SKM-1 treated with dmso at 0.1 percent for 144 hours (cell line): ENCODE results near the gene S100G.

Experiments used
- DNase-seq: peaks from one replicate; lab custom pipeline; 2025; ENCODE audit not compliant: unreplicated experiment; lab: John Stamatoyannopoulos, UW

The S100G gene

GRCh38 chrX:16646366-16647138 is 3.4 kb upstream of the S100G start:
- no peak for DNase-seq

GRCh38 chrX:16651391-16652024 is 1.6 kb downstream of the S100G start:
- no peak for DNase-seq

GRCh38 chrX:16653424-16653823 is 3.5 kb downstream of the S100G start:
- no peak for DNase-seq

GRCh38 chrX:16654093-16654492 is 4.1 kb downstream of the S100G start:
- DNase-seq, result no peak

GRCh38 chrX:16658284-16658683 is 8.3 kb downstream of the S100G start:
- no peak for DNase-seq

DNA sequence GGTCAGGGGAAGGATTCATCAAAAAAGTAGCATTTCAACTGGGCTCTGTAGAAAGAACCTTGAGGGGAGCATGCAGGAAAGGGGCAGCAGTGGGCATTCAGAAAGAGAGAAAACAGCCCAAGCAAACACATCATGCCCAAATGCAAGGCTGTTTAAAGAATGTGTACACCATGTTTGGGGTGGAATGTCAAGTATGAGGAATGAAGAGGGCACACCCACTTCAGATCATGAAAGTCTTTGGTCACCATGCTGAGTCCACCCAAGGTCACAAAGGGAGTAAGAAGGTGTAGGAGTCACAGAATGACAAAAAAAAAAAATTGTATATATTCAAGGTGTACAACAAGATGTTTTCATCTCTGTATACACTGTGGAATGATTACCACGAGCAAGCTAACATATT is 9.4 kb downstream of the S100G start:
- DNase-seq, result no peak

DNA sequence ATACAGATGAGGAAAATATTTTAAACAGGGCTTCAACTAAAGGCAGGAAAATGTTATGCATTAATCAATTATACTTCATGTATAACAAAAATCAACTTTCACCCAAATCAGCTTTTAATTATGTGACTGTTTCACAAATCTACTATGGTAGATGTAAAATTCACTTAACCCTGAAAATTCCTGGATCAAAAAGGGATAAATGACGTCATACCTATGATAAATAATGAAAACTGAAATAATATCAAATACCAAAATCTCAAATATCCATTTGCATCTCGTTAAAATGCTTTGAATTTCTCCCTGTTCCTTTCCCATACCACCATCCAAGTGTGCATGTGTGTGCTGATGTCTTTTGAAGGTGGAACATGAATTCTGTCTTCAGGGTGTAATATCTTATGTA is 11.5 kb downstream of the S100G start:
- DNase-seq, result no peak

DNA sequence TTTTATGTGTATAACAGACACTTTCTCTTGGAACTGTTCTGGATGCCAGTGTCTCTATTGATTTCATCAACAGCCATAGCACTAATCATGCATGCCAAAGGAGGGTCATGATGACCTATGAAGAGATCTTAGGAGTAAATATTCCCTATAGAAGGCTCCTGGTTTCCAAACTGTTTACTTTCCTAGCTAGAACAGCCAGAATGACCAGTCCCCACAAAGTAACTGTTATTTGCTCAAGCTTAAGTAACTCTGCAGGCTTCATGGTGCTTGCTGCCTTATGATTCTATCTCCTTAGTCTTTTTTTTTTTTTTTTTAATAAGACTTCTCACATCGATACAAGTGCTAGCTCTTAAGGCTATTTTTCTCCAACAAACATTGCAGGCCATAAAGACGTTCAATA is 12.4 kb downstream of the S100G start:
- no peak for DNase-seq

DNA sequence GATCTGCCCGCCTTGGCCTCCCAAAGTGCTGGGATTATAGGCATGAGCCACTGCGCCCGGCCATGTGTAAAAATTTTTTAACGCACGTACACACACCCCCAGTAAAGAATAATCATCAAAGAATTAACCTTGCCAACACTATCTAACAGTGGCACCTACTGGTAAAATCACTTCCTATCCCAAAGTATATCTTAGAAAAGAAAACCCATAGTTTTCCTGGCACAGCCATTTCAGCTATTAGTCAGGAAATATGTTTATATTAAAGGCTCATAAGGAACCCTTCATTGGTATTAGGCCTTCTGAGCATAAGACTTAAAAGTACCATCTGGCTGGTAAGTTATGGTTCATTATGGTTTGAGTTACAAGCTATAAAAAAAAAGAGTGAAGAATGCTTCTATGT is 14.1 kb downstream of the S100G start:
- DNase-seq, result no peak

DNA sequence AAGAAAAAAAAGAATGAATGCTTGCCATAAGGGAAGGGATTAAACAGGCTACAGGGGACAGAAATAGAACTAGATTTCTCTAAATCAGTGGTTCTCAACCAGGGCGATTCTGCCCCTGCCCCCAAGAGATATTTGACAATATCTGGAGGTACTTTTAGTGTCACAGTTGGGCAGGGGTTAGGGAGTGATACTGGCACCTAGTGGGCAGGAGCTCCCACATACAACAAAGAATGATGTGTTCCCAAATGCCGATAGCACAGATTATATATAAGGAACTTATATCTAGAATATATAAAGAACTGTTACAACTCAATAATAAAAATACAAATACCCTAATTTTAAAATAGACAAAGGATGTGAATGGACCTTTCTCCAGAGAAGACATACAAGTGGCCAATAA is 14.7 kb downstream of the S100G start:
- DNase-seq, result no peak

DNA sequence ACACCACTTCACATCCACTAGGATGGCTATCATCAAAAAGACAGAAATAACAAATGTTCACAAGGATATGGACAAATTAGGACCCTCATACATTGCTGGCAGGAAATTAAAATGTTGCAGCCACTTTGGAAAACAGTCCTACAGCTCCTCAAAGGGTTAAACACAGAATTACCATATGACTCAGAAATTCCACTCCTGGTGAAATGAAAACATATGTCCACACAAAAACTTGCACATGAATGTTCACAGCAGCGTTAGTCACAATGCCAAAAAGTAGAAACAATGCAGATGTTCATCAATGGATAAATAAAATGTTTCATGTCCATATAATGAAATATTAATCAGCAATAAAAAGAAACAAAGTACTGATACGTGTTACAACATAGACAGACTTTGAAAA is 15.1 kb downstream of the S100G start:
- DNase-seq, result no peak

DNA sequence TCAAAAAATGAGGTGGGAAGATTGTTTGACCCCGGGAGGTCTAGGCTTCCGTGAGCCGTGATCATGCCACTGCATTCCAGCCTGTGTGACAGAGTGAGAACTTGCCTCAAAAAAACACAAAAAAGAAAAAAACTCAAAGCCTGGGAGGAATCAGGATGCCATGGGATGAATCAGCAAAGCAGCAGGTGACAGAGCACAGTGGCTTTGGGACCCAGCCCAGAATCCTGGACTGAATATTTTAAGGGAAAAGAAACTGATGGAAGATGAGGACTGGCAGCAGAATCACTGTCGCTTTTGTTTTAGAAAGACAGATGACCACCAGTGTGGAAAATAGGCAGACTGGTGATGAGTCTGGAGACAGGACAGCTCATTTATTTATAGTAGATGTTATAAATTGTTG is 16.6 kb downstream of the S100G start:
- no peak for DNase-seq

DNA sequence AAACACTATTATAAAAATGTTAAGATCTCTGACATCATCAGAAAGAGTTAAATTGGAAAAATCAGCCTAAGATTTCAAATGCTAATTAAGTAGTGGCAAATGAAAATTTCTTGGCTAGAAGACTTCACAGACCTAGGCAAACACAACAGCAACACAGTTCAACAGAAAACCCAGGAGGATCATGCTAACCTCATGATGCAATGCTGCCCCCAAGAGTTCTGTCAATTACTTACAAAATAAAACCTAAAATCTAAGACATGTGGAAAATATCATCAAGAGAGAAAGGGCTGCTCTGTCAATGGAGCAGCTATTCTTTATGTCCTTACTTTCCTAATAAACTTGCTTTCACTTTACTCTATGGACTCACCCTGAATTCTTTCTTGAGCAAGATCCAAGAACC is 21.0 kb downstream of the S100G start:
- DNase-seq, result no peak

DNA sequence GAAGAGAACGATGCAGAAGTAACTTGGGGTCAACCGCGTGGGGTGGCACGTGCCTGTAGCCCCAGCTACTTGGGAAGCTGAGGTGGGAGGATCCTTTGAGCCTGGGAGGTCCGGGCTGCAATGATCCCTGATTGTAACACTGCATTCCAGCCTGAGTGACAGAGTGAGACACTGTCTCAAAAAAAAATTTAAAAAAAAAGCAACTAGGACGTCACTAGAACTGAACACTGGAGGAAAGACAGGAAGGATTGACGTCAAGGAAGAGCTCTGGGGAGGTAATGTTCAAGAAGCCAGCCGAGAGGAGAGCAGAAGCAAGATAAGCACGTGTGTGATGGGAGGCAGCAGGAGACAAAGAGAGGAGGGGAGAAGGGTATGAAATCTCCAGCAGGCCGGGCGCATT is 28.7 kb downstream of the S100G start:
- no peak for DNase-seq

GRCh38 chrX:16683007-16683664 is 33.2 kb downstream of the S100G start:
- no peak for DNase-seq

- no peak for DNase-seq
These were observed 37.6 kb downstream of the S100G start for GRCh38 chrX:16687514-16687913.

DNA sequence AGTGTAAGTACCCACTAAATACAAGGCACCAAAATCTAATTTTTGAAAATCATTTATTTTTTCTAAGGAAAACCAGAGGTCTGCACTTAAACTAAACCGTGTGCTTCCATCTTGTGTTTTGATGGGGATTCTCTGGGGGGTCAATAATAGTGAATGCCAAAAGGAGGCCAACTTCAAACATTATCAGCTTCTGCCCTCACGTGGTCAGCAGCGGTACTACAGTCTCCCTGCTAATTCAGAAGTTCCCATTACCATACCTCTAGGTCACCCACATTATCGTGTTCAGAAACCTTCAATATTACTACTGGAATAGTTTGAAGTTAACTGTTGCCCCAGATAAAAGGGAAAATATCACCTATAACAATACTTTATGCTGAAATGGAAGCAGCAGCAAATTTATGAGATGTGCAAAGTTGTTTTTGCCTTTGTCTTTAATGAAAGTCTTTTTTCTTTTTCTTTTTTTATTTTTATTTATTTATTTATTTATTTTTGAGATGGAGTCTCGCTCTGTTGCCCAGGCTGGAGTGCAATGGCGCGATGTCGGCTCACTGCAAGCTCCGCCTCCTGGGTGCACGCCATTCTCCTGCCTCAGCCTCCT is 45.2 kb downstream of the S100G start:
- peak; percentile 20 for DNase-seq

DNA sequence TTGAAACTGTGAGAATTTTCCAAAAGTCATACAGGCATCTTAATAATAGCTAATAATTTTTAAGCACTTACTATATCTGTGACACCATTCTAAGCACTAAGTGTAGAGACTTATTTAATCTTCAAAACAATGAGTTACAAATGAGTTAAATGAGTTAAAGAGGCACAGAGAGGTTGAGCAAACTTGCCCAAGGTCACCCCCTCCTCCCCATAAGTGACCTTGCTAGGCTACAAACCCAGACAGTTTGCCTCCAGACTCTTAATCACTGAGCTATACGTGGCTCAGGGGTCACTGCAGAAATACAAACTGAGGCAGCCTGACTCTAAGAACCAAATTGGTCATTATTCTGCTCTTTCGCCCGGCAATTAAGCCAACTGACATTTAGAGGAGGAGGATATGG is 47.0 kb downstream of the S100G start:
- DNase-seq, result no peak

- no peak for DNase-seq
These were observed 49.4 kb downstream of the S100G start for GRCh38 chrX:16699389-16699788.

DNA sequence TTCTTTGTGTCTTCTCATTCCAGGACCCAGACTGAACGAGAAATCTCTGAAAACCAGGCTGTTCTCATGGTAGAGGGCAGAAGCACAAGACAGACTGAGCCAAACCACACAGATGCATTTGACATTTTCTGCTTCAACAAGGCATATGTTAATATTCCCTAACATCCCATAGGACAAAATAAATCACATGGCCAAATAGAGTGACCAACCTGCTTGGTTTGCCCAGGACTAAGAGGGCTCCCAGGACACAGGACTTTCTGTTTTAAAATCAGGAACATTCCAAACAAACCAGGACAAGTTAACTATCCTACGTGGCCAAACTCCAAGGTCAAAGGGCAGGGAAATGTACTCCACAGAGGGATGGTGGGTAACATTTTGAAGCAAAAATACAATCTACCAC is 50.8 kb downstream of the S100G start:
- no peak for DNase-seq

DNA sequence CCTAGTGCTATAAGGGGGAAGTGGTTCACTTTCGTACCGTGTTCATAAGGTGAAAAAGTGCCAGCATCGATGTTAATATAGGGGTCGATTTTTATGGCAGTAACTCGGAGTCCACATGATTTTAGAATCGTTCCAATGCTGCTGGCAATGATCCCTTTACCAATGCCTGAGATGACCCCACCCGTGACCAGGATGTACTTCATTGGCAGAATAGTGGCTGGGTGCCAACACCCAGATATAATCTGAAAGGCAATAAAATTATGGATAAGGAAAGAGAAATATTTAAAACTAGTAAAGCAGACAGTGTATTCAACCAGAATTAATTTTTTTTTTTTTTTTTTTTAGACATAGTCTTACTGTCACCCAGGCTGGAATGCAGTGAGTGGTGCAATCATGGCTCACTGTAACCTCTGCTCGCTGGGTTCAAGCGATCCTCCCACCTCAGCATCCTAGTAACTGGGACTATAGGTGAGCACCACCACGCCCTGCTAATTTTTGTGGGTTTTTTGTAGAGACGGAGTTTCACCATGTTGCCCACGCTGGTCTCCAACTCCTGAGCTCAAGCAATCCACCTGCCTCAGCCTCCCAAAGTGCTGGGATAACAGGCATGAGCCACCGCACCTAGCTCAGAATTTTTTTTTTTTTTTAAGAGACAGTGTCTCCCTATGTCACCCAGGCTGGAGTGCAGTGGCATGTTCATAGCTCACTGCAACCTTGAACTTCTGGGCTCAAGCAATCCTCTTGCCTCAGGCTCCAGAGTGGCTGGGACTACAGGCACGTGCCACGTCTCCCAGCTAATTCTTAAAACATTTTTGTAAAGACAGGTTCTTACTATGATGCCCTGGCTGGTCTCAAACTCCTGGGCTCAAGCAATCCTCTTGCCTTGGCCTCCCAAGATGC is 53.0 kb downstream of the S100G start:
- no peak for DNase-seq
